Mammary epithelial cell (primary cell): ENCODE results near the gene YARS1.

ENCODE experiments used
- CTCF ChIP-seq, 2 donors: IDR thresholded peaks in 1 of 2; conservative IDR thresholded peaks in 1 of 2; 2 replicates each; pipeline ENCODE4 v1.5.1; 2011 to 2012; ENCODE audit warnings: inconsistent platforms in 2 of 2, low read length in 2 of 2, mild to moderate bottlenecking in 2 of 2, control low read depth in 1 of 2, low read depth in 1 of 2; ENCODE audit not compliant: insufficient read depth in 1 of 2; ENCODE audit errors: extremely low read depth in 1 of 2
- EZH2 ChIP-seq: IDR thresholded peaks from 2 replicates; pipeline ENCODE4 v1.6.1; 2012; ENCODE audit warnings: low read length, inconsistent platforms, borderline replicate concordance

- TF ChIP-seq EZH2 (no peak), CTCF (conservative IDR thresholded peaks at IDR 0.05 in 1 of 2, IDR thresholded peaks at IDR 0.05 in 1 of 2; ENCODE audit: extremely low read depth in 1 of 2, insufficient read depth in 1 of 2, low read depth in 1 of 2, low read length in 2 of 2) (no peak)
Measured at GRCh38 chr1:32769524-32770220, 47.5 kb downstream of the YARS1 start.
